Mesodermal cell (in vitro differentiated cells): Measurements from ENCODE around the gene ADAMTSL5.
"Not testable (repeated sequence)": the region's sequence is repeated elsewhere in the genome, so short reads cannot be mapped to it uniquely, and the experiment has no call there.

Experiments used
- H3K27ac ChIP-seq: 2 replicates; pipeline ENCODE4 v1.7.0; 2013; ENCODE audit warnings: mild to moderate bottlenecking, low read depth, low read length, moderate library complexity; ENCODE audit not compliant: severe bottlenecking
- H3K36me3 ChIP-seq: 2 replicates; pipeline ENCODE4 v1.7.1; 2013; ENCODE audit warnings: mild to moderate bottlenecking, low read length, moderate library complexity; ENCODE audit not compliant: control insufficient read depth, insufficient read depth
- H3K4me1 ChIP-seq: one replicate; pipeline ENCODE4 v1.7.1; 2013; ENCODE audit warnings: mild to moderate bottlenecking, low read length; ENCODE audit not compliant: insufficient read depth, control insufficient read depth, poor library complexity, severe bottlenecking
- H3K4me3 ChIP-seq: 2 replicates; pipeline ENCODE4 v1.7.0; 2013; ENCODE audit warnings: low read length, control low read depth, mild to moderate bottlenecking; ENCODE audit not compliant: insufficient read depth, poor library complexity, severe bottlenecking; ENCODE audit errors: extremely low read depth
- H3K9me3 ChIP-seq: 2 replicates; pipeline ENCODE4 v1.7.1; 2013; ENCODE audit warnings: mild to moderate bottlenecking, low read length, moderate library complexity; ENCODE audit not compliant: control insufficient read depth
- WGBS, 2 experiments: methylation state at CpG; one replicate each; pipeline ENCODE4 v1.1.5; 2013; ENCODE audit warnings: missing lambda C conversion rate in 2 of 2; ENCODE audit not compliant: insufficient coverage in 2 of 2; 5-methylcytosine and 5-hydroxymethylcytosine counted together

The ADAMTSL5 gene

GRCh38 chr19:1549332-1549945, 36.6 kb upstream of the ADAMTSL5 start:
- Histone ChIP-seq H3K36me3 (peaks cover 4% of the 10 kb centered on the region), H3K27ac (no peak overlapping the region), H3K9me3 (no peaks in the 10 kb centered on the region), H3K4me3 (no peak overlapping the region), H3K4me1 (no peaks in the 10 kb centered on the region)
- WGBS, 2 experiments = 83% methylated on average over 4 of the region's 4 CpGs

DNA sequence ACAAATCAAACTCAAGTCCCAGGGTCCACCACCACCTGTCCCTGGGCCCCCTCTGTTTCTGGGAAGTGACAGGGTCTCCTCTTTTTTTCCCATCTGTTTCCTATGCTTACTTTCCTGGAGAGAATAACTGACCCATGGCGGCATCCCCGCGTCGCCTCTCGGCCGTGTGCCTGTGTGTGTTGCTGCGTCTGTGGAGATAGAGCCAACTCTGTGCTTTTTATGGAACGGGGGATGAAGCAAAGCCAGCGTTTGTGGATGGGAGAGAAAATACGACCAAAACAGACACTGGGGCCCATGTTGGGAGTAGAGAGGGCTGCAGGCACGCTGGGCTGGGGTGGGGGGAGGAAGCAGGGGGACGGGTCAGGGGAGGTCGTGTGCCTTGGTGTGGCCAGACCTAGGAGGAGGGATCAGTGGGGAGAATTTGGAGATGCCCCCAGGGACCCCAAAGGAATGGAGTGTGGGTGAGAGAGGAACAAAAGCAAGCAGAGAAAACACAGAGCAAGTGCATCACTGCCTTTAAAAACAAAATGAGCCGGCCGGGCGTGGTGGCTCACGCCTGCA, 27.6 kb upstream of the ADAMTSL5 start:
- no peaks in the 10 kb centered on the region for H3K4me1 ChIP-seq
- H3K4me3 ChIP-seq = no peak overlapping the region
- H3K36me3 ChIP-seq = no peaks in the 10 kb centered on the region
- WGBS, 2 experiments = 52 to 58% methylated on average over 11 to 16 of the region's 17 CpGs
- no peak overlapping the region for H3K27ac ChIP-seq
- no peaks in the 10 kb centered on the region for H3K9me3 ChIP-seq

- not testable (repeated sequence) for H3K27ac ChIP-seq, H3K4me1 ChIP-seq, H3K9me3 ChIP-seq, H3K4me3 ChIP-seq, H3K36me3 ChIP-seq
- 90 to 95% methylated on average over 8 of the region's 11 CpGs for WGBS, 2 experiments
Measured at GRCh38 chr19:1539749-1540148, 26.9 kb upstream of the ADAMTSL5 start.

GRCh38 chr19:1538978-1539377, 26.2 kb upstream of the ADAMTSL5 start:
- Histone ChIP-seq H3K4me3 (no peak overlapping the region), H3K27ac (no peak overlapping the region), H3K9me3 (no peaks in the 10 kb centered on the region), H3K4me1 (no peaks in the 10 kb centered on the region), H3K36me3 (no peaks in the 10 kb centered on the region)
- WGBS, 2 experiments = 63 to 69% methylated on average over 11 to 12 of the region's 15 CpGs

GRCh38 chr19:1535699-1536098, 22.9 kb upstream of the ADAMTSL5 start:
- WGBS, 2 experiments = 95 to 98% methylated on average over 6 of the region's 7 CpGs
- not testable (repeated sequence) for H3K27ac ChIP-seq, H3K9me3 ChIP-seq, H3K4me3 ChIP-seq, H3K4me1 ChIP-seq, H3K36me3 ChIP-seq

DNA sequence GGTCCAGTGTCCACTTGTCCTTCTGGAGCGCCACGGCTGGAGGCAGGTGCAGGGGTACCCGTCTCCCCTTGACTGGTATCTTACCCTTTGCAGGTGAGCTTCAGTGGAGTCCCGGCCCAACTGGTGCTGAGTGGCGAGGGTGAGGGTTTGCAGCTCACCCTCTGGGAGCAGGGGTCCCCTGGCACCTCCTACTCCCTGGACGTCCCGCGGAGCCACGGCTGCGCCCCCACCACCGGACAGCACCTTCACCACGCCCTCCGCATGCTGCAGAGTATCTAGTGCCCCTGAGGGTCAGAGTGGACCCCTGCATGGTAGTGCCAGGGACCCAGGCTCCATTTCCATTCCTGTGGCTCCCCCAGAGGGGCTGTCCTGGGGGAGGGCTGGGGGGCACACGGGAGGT, 22.2 kb upstream of the ADAMTSL5 start:
- H3K4me3 ChIP-seq = no peak overlapping the region
- H3K9me3 ChIP-seq = no peaks in the 10 kb centered on the region
- no peaks in the 10 kb centered on the region for H3K36me3 ChIP-seq
- H3K27ac ChIP-seq = no peak overlapping the region
- no peaks in the 10 kb centered on the region for H3K4me1 ChIP-seq
- 82% methylated on average over 13 to 14 of the region's 14 CpGs for WGBS, 2 experiments

GRCh38 chr19:1533510-1534150, 20.8 kb upstream of the ADAMTSL5 start:
- Histone ChIP-seq H3K9me3 (no peaks in the 10 kb centered on the region), H3K4me3 (no peak overlapping the region), H3K36me3 (no peaks in the 10 kb centered on the region), H3K27ac (no peak overlapping the region), H3K4me1 (no peaks in the 10 kb centered on the region)
- WGBS, 2 experiments = 91% methylated on average over 17 to 18 of the region's 23 CpGs

- 84 to 100% methylated on average over 4 to 7 of the region's 9 CpGs for WGBS, 2 experiments
- H3K9me3 ChIP-seq = no peaks in the 10 kb centered on the region
- H3K36me3 ChIP-seq = no peaks in the 10 kb centered on the region
- no peak overlapping the region for H3K27ac ChIP-seq
- H3K4me1 ChIP-seq = no peaks in the 10 kb centered on the region
- H3K4me3 ChIP-seq = no peak overlapping the region
Measured at GRCh38 chr19:1532003-1532402, 19.2 kb upstream of the ADAMTSL5 start.

DNA sequence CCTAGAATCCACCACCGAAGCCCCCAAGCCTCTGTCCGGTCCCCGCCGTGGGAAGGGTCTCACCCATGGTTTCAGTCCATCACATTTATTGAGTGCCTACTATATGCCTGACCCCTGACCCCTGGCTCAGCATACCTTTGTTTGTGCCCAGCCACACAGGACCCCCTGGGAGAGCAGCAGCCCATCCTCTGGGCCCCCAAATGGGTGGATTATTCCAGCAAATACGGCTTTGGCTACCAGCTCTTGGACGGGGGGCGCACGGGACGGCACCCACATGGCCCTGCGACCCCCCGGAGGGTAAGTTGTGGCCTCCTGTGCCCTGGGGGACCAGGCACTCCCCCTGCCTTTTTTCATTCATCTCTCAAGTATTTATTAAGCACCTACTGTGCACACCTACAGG, 18.8 kb upstream of the ADAMTSL5 start:
- Histone ChIP-seq H3K4me1 (no peaks in the 10 kb centered on the region), H3K9me3 (no peaks in the 10 kb centered on the region), H3K4me3 (no peak overlapping the region), H3K27ac (no peak overlapping the region), H3K36me3 (no peaks in the 10 kb centered on the region)
- WGBS, 2 experiments = 82 to 90% methylated on average over 11 of the region's 11 CpGs

DNA sequence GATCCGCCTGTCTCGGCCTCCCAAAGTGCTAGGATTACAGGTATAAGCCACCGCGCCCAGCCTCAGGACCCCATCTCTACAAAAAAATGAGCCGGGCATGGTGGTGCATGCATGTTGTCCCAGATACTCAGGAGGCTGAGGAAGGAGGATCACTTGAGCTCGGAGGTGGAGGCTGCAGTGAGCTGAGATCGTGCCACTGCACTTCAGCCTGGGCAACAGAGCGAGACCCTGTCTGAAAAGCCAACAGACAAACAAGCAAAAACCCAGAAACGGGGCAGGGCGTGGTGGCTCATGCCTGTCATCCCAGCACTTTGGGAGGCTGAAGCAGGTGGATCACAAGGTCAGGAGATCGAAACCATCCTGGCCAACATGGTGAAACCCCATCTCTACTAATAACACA, 18.0 kb upstream of the ADAMTSL5 start:
- H3K4me3 ChIP-seq, H3K4me1 ChIP-seq, H3K9me3 ChIP-seq, H3K27ac ChIP-seq, H3K36me3 ChIP-seq: not testable (repeated sequence)
- 88 to 96% methylated on average over 7 to 8 of the region's 11 CpGs for WGBS, 2 experiments

DNA sequence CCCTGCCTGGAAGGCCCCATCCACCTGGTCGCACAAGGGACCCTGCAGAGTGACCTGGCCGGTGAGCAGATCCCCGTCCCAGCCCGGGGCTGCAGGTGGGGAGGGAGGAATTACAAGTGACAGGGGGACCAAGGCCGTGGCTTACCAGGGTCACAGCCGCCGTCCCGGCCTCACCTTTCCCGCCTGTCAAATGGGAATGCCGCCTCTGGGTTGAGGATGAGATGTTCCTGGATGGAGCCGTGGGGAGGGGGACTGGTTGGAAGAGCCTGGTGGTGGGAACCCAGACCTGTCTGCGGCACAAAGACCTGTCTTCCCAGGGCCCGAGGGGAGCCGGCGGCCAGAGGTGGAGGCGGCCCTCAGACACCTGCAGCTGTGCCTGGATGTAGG, 16.6 kb upstream of the ADAMTSL5 start:
- Histone ChIP-seq H3K4me3 (no peak overlapping the region), H3K4me1 (no peaks in the 10 kb centered on the region), H3K27ac (no peak overlapping the region), H3K36me3 (no peaks in the 10 kb centered on the region), H3K9me3 (no peaks in the 10 kb centered on the region)
- WGBS, 2 experiments = 79 to 82% methylated on average over 10 to 15 of the region's 16 CpGs
